ENCODE results near the gene DLGAP3. TPM values are rescaled to one million over a fixed set of nuclear protein-coding genes. Genes with fewer than 3 reads are reported as not detected.

DLGAP3 gene
- total and polyA plus RNA-seq, 12 donors, result 0.07 to 0.35 (median 0.13) TPM; not detected in 6

DNA sequence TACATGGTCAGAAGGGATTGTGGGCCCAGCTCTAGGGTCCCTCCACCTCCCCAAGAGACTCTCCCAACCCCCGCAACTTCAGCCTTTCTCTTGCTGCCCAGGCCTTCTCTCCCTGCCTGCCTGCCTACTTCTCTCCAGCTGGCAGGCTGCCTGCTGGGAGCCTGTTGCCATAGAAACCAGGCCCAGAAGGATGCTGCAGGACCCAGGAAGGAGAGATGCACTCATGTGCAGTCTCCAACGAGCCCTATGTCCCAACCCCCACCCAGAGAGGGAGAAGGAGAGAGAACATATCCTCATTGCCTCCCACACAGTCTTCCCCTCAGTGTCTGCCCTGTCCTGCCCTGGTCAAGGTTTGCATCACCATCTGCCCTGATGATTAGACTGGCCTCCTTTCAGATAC is 59.1 kb downstream of the DLGAP3 start:
- Histone ChIP-seq H3K4me3 (no peak overlapping the region), H3K9me3 (no peaks in the 10 kb centered on the region), H3K4me1 (peaks cover 0 to 23% (median 13%) of the 10 kb centered on the region in 9 donors), H3K27ac (no peak overlapping the region), H3K36me3 (no peaks in the 10 kb centered on the region), H3K27me3 (peaks cover 0 to 41% (median 34%) of the 10 kb centered on the region in 7 donors)
- DNase-seq (no peak), ATAC-seq (no peak)
- WGBS, 2 donors, result 57 to 58% methylated on average over 2 of the region's 2 CpGs
- intact Hi-C loops (cut with DNase I), result loop anchor here in 1 of 10 donors (10.0 kb wide), 1 partner anchor 104 kb away; no protein-coding TSS in a partner anchor
- TF ChIP-seq, protein P1, sequence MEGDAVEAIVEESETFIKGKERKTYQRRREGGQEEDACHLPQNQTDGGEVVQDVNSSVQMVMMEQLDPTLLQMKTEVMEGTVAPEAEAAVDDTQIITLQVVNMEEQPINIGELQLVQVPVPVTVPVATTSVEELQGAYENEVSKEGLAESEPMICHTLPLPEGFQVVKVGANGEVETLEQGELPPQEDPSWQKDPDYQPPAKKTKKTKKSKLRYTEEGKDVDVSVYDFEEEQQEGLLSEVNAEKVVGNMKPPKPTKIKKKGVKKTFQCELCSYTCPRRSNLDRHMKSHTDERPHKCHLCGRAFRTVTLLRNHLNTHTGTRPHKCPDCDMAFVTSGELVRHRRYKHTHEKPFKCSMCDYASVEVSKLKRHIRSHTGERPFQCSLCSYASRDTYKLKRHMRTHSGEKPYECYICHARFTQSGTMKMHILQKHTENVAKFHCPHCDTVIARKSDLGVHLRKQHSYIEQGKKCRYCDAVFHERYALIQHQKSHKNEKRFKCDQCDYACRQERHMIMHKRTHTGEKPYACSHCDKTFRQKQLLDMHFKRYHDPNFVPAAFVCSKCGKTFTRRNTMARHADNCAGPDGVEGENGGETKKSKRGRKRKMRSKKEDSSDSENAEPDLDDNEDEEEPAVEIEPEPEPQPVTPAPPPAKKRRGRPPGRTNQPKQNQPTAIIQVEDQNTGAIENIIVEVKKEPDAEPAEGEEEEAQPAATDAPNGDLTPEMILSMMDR (IDR thresholded peaks at IDR 0.05), result no peak

DNA sequence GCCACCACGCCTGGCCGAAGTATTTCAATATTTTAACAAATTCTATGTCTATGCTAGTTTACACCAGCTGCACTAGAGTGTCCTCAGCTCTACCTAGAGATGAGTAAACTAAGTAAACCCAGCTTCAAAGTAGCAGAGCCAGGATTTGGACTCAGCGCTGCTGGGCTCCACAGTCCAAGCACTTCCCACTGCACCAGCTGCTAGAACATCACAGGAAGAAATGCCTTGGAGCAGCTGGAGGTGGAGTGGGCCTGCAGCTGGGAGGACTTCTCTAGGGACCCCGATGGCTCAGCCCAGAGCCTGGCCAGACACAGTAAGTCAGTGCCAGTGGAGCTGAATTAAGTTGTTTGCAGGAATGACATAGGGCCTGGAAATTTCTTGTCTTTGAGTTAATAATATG is 59.7 kb downstream of the DLGAP3 start:
- Histone ChIP-seq H3K27me3 (peaks cover 0 to 36% (median 29%) of the 10 kb centered on the region in 7 donors), H3K4me3 (no peak overlapping the region), H3K9me3 (no peaks in the 10 kb centered on the region), H3K4me1 (peaks cover 0 to 23% (median 15%) of the 10 kb centered on the region in 9 donors), H3K36me3 (no peaks in the 10 kb centered on the region), H3K27ac (no peak overlapping the region)
- intact Hi-C loops (cut with DNase I), result loop anchor here in 7 of 10 donors (5.0 to 10.0 kb wide), 4 partner anchors 82 to 325 kb away; partner anchors contain the start of genes TMEM35B (in 3 of the 7) and SFPQ (in 1 of the 7)
- DNase-seq, result no peak
- 87 to 90% methylated on average over 4 of the region's 4 CpGs for WGBS, 2 donors
- TF ChIP-seq, protein P1 (IDR thresholded peaks at IDR 0.05), result no peak
- ATAC-seq, result no peak

DNA sequence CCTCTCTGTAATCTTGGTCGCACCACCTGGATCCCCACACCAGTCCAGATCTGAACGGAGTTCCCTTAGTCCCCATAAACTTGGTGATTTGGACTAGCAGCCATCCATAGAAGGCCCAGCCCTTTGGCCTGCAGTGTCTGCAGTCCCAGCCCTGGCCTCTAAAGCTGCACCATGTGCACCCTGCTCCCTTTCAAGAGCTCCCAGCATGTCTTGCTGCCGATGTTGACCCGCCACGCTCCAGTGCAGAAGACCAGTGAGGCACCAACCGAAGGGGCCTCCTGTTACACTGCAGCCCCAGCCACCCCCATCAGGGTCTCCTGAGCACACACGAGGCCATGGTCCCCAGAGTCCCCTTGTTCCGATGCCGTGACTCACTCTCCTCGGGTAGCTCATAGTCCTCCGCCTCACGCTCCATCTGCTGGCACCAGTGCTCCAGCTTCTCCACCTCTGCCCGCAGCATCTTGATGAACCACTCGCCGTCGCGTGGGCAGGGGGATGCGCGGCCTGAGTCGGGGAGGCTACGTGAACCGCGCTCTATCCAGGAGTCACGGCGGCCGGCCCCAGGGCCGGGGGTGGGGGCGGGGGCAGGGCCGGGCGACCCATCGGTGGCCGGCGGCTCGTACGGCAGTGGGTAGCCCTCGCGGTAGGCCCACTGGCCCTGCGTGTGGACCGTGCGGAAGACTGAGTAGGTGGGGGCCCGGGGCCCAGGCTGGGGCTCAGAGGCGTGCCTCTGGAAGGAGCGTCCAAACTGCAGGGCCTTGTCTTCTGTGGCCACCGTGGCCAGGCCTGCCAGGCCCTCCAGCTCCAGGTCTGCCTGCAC is 61.0 kb downstream of the DLGAP3 start:
- peak in 1 of 8 donors; percentile 6 for ATAC-seq
- Histone ChIP-seq H3K27ac (no peak overlapping the region), H3K4me3 (no peak overlapping the region), H3K36me3 (no peaks in the 10 kb centered on the region), H3K27me3 (peaks cover 0 to 25% (median 16%) of the 10 kb centered on the region in 7 donors), H3K9me3 (no peaks in the 10 kb centered on the region), H3K4me1 (peaks cover 0 to 23% (median 15%) of the 10 kb centered on the region in 9 donors)
- intact Hi-C loops (cut with DNase I), result loop anchor here in 6 of 10 donors (5.0 to 10.0 kb wide), 3 partner anchors 81 to 326 kb away; partner anchors contain the start of genes TMEM35B (in 3 of the 6) and SFPQ (in 1 of the 6)
- no peak for DNase-seq
- TF ChIP-seq, protein P1 (IDR thresholded peaks at IDR 0.05), result no peak
- 90 to 93% methylated on average over 44 of the region's 44 CpGs for WGBS, 2 donors

DNA sequence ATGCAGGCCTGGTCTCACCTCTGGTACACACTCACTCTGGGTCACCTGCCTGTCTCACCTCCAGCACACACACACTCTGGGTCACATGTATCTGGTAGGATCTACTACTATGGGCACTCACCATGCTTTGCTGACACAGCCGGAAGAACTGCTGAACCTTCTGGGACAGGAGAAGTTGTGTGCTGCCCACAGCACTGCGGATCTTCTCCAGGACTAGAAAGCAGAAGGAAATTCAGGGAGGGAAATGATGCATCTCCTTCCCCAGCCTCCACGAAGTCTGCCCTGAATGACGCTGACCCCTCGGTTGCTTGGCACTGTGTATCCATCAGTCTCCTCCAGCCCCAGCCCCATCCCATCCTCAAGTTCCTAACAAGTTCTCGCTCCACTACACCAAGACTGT is 62.0 kb downstream of the DLGAP3 start:
- Histone ChIP-seq H3K27me3 (peaks cover 0 to 15% (median 7%) of the 10 kb centered on the region in 7 donors), H3K4me1 (peaks cover 0 to 23% (median 15%) of the 10 kb centered on the region in 9 donors), H3K4me3 (no peak overlapping the region), H3K27ac (no peak overlapping the region), H3K36me3 (no peaks in the 10 kb centered on the region), H3K9me3 (no peaks in the 10 kb centered on the region)
- peak in 6 of 8 donors; percentile 11 to 31 (median 16) for ATAC-seq
- no peak for DNase-seq
- TF ChIP-seq, protein P1 (IDR thresholded peaks at IDR 0.05), result no peak
- intact Hi-C loops (cut with DNase I), result loop anchor here in 6 of 10 donors (5.0 to 10.0 kb wide), 3 partner anchors 80 to 327 kb away; partner anchors contain the start of genes TMEM35B (in 3 of the 6) and SFPQ (in 1 of the 6)
- 81 to 89% methylated on average over 6 of the region's 6 CpGs for WGBS, 2 donors

All from heart right ventricle (tissue), 16 donors.